H54 (cell line): ENCODE measurements around the gene SAMMSON.

ENCODE experiments used
- DNase-seq: peaks from one replicate; pipeline ENCODE4 v3.0.0; 2011; ENCODE audit warnings: low spot score, mixed read lengths; ENCODE audit not compliant: insufficient read length
- FAIRE-seq: peaks from 3 replicates; lab custom pipeline; 2011; peaks lifted over from hg19 to GRCh38; lab: Jason Lieb, UNC
- POLR2A ChIP-seq: IDR thresholded peaks from 2 replicates; pipeline ENCODE4 v1.6.1; 2011; ENCODE audit warnings: low read depth, mild to moderate bottlenecking, low read length

SAMMSON gene

DNA sequence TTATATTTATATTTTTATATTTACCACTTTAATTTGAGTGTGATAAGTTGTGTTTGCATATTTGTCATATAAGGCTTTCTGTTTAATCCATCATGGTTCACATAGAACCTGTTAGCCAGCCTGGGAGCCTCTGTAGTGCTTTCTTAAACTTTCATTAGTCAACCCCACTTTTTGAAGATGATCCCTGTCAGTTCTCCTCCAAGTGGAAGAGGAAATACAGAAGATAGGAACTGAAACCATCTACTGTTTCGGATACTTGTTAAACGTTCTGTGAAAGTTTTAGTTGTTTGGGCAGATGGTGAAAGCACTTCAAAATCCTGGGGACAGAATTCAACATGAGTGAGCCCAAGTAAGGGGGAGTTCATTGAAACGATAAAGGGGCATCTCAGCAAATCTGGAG, 4.6 kb upstream of the SAMMSON start:
- DNase-seq (no peak), FAIRE-seq (no peak)
- no peak for TF ChIP-seq POLR2A

DNA sequence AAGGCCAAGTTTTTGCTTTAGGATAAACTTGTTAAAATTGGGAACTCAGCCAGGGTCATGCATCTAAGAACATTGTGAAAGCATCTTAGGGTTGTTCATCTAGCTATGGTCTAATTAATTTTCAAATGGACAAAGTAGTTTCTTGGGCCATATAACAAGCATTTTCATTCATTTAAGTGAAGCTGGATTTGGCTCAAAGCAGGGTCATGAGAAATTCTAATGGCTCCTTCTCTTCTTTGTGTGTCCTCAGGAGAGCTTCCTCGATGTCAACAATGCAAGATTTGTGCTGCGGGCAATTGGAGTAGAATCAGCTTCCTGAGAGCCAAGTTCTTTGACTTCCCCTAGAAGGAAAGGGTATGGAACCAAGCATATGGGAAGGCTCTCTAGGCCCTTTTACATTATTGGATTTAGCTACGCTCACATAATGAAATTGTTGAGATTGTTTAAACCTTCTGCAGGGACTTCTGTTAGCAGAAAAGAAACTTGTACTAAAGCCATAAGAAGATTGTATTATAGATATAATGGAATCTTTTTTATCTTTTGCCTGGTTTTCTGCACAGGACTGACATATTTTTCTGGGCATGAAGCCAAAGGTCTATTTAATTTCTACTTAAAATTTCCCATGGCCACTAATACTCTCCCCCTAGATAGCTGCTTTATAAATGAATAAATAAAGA, 1.8 kb upstream of the SAMMSON start:
- no peak for FAIRE-seq
- TF ChIP-seq POLR2A: no peak

DNA sequence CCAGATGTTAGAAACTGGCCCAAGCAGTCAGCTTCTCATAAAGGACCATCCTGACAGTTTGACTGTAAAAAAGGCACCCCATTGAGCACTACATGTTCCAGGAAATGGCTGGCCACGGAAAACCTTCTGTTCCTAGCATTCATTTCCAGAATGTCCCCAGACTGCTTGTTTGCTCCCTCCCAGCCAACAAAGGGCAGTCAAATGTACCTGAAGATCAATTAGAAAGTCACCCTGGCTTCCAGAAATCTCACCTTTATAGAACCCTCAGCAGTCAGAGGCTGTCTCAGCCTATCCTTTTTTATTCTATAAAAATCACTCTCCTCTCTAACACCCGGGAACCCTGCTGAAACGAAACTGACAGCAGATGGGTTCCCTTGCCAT, 784 bp upstream of the SAMMSON start:
- TF ChIP-seq POLR2A: no peak
- DNase-seq (no peak), FAIRE-seq (peak; percentile 20)

More for the DNA sequence above, 1.8 kb upstream of the SAMMSON start:
- DNase-seq: no peak

DNA sequence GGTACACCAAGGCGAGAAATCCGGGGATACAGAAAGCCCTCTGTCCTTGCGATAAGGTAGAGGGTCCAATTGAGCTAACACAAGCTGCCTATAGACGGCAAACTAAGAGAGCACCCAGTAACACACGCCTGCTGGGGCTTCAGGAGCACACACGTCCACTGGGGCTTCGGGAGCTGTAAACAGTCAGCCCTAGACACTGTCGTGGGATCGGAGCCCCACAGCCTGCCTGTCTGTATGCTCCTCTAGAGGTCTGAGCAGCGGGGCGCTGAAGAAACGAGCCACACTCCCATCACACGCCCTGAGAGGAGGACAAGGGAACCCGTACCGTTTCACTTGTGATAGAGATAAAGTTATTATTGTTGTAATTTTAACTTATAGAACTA, 486 bp downstream of the SAMMSON start:
- TF ChIP-seq POLR2A: no peak
- no peak for DNase-seq

DNA sequence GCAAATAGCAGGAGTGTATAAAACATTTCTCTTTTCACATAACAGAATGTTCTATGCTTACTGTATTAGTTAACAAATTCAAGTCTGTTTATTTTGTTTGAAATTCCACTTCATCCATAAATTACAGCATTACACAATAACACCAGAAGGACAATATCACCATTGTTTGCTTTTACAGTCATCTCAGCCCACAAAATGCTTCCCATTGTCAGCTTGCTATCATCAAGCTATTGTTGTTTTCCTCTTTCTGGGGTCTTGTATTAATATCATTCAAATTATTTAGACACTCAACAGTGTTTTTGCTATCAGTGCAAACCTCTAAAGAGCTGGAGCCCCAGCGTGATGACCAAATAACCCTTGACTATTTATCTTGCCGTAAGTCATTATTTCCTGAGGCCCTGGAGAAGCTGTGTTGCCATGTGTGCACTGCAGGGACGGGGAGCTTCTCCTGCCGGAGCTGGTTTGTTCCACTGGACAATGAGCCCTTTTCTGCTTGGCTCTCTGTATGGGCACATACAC, 1.1 kb downstream of the SAMMSON start:
- FAIRE-seq (no peak), DNase-seq (no peak)
- no peak for TF ChIP-seq POLR2A

More for the DNA sequence above, 486 bp downstream of the SAMMSON start:
- FAIRE-seq: no peak

DNA sequence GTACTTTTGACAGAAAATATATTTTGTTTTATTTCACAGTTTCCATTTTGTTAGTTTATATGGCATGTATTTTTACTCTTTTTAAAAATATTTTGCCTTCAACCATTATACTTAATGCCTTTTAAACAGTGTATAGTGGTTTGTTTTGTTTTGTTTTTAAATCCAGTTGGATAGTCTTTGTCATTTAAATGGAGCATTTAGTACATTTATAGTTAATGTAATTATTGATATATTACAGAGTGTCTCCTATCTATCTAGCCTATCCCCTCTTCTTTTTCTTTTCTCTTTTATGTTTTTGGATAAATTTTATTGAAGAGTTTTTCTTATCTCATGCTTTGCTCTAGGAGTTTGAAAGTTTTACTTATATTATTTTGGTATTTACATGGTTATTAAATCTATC, 3.6 kb downstream of the SAMMSON start:
- no peak for TF ChIP-seq POLR2A
- FAIRE-seq: no peak
- DNase-seq: no peak

DNA sequence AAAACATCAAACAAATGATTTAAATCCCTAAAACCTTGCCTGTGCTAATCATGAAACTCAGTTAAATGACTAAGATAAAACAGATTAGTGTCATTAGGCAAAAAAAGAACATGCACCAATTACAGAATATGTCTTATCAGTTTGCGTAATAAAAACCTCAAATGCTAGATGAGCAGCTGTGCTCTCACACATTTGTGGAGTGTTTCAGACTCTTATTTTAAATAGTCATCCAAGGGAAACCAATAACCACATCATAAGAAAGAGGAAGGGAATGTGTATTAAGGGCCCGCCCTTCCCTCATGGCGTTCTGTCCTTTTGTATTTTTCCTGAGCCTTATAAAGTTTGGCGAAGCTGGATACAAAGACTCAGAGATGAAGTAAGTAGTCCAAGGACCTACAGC, 6.6 kb downstream of the SAMMSON start:
- DNase-seq (no peak), FAIRE-seq (no peak)
- TF ChIP-seq POLR2A: no peak

DNA sequence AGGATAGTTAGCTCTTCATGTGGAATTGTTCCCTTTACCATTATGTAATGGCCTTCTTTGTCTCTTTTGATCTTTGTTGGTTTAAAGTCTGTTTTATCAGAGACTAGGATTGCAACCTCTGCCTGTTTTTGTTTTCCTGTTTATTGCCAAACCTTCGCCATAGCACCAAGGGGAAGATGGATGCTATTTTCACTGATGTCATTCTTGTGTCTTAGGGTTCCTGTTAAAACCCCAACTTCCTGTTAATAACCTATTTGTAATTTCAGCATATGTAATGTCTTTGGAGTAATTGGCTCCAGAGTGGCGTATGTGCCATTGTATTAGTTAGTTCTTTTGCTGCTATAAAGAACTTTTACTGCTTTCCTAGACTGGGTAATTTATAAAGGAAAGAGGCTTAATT, 10.8 kb downstream of the SAMMSON start:
- FAIRE-seq (no peak), DNase-seq (no peak)
- TF ChIP-seq POLR2A: no peak

DNA sequence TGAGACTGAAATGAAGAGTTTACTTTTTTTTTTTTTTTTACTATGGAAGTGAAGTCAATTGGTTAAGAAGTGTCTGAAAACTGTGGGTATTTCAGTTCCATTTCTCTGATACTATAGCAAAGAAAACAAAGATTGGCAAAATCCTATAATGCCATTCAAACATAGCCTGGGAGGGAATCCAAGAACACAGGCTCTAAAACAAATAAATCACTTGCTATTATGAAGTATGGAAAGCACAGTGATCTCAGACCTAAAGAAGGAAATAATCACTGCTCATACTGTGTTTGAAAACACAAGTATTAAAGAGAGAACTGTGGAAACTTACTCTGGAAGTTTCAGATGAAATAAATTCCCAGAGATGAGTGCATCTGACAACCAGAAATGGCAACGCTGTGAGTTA, 12.0 kb downstream of the SAMMSON start:
- no peak for FAIRE-seq
- TF ChIP-seq POLR2A: no peak
- no peak for DNase-seq

DNA sequence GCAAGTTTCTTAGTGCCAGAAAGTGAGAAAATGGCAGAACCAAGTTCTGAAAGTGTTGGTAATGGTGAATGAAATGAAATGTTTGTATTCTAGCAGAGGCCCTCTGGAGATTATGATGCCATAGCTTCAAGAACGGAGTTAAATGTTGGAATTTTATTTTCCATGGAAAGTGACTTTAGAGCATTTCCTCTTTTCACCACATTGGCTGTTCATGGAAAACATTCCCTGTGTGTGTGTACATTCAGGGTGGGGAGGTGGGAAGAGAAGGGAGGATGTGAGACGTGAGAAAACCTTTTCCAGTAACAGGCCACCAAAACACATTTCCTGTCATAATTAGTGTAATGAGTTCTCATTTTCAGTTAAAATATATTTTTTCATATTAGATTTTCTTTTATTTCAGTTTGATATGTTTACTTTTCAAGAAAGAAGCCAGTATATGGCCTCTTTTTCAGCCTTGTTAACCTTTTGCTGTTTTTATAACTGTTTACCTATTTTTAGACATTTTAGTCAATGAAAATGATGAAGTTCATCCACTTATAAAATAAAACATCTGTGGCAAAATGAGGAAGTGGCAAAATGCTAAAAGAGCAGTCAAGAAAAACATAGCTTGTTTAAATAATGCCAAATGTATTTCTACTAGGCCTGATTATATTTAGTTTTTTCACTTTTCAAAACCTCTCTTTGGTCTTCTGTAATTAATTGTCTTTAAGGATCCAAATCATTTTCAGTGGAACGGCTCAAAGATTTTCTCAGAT, 21.6 kb downstream of the SAMMSON start:
- FAIRE-seq (no peak), DNase-seq (no peak)
- no peak for TF ChIP-seq POLR2A

DNA sequence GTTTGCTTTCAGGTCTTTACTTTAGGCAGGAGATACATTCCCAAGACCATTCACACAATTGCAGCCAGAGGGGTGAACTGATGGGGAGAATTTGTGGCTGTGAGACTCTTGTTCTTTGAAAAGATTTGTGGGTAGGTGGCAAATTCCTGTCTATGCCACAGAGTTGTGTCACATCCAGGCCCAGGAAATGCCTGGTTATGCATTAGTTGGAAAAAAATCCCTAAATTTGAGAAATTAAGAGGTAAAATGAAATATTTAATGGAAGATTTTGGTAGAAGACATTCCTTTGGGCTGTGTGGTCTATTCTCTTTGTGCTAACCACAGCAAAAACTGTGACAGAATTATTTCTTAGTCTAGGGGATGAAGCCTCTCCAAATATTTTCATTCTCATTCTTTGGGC, 28.8 kb downstream of the SAMMSON start:
- DNase-seq (no peak), FAIRE-seq (no peak)
- TF ChIP-seq POLR2A: no peak

DNA sequence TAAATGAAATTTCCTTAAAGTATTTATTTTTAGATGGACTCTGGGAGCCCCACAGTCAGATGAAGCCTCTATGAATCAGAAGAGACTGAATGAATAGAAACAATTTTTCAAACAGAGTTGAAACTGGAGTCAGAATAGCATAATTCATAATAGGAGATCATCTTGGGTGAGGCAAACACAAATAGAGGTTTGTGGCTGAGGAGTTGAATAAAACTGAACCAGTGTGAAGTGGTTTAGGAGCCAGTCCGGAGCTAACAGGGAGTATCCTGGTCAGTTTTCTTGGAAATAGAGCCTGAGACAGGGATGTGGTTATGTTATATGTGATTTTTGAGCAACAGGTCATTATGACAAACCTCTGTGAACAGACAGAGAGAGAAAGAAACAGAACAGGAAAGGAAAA, 39.2 kb downstream of the SAMMSON start:
- no peak for FAIRE-seq
- no peak for TF ChIP-seq POLR2A
- DNase-seq: no peak

DNA sequence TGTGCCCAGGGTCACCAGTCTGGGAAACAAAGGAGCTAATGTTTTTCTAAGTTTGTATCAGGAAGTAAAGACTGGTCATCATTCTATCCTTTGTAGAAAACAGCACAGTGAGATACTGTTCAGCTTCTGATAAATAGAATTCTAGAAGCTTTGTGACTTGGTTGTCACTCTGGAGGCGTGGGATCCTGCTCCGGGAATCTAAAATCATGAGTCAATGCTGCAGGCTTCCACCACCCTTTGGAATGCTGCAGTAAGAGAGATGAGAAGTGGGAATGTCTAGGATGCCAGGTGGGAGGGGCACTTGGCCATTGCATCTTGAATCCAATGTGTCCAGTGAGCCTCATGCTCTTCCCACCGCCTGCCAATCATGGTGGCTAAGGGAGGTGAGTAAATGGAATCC, 40.9 kb downstream of the SAMMSON start:
- TF ChIP-seq POLR2A: no peak
- FAIRE-seq: no peak
- no peak for DNase-seq

DNA sequence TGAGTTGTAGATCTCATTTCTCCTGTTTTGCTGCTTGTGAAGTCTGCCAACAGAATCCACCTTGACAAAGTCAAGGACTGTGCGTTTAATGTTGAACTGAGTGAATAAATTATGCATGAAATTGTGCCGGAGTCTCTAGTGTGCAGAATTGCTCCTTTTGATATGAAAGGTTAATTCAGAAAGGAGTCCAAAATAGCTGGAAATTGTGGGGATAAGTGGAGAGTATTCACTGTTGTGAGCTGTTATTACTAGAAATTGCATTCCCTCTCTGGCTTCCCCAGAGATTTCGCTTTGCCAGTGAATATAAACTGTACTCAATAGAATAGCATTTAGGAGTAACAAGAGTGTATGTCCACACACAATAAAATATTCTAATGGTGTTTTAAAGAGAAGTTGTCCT, 43.1 kb downstream of the SAMMSON start:
- FAIRE-seq (no peak), DNase-seq (no peak)

DNA sequence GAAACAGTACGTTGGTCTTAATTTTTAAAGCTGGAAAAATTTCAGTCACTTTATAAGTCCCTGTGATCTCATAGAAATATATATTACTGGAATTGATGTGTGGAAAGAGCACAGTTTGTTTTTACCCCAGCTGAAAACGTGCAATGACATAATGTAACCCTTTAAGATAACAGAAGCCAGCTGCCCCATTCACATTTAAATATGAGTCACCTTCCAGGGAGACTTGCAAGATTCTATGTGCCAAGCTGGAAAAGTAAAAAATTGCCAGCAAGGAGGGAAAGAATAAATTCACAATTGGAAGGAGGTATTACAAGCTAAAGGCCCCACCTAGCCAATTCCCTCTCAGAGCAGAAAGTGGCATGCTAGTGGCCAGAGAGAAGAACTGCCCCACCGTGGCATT, 50.2 kb downstream of the SAMMSON start:
- DNase-seq: no peak
- no peak for FAIRE-seq
- TF ChIP-seq POLR2A: no peak

More for the DNA sequence above, 43.1 kb downstream of the SAMMSON start:
- no peak for TF ChIP-seq POLR2A
